Mesendoderm (in vitro differentiated cells): ENCODE results near the gene SHLD1.

Experiments
- DNase-seq: peaks from one replicate; pipeline ENCODE4 v3.0.0; 2013
- H2AK5ac ChIP-seq: 2 replicates; pipeline ENCODE4 v1.6.1; 2013; ENCODE audit warnings: low read length, inconsistent platforms
- H2BK120ac ChIP-seq: 2 replicates; pipeline ENCODE4 v1.6.1; 2013; ENCODE audit warnings: low read depth, mild to moderate bottlenecking, low read length, moderate library complexity, mixed read lengths
- H2BK15ac ChIP-seq: replicated peaks from 2 replicates; pipeline ENCODE4 v1.6.1; 2013; ENCODE audit warnings: low read depth, mild to moderate bottlenecking, moderate library complexity
- H2BK5ac ChIP-seq: 2 replicates; pipeline ENCODE4 v1.6.1; 2013; ENCODE audit warnings: low read length, inconsistent platforms
- H3K18ac ChIP-seq: 2 replicates; pipeline ENCODE4 v1.6.1; 2013; ENCODE audit warnings: mild to moderate bottlenecking, low read length, mixed read lengths
- H3K23ac ChIP-seq: one replicate; pipeline ENCODE4 v1.6.1; 2013; ENCODE audit warnings: low read length
- H3K27ac ChIP-seq: 2 replicates; pipeline ENCODE4 v1.5.1; 2013; ENCODE audit warnings: low read depth, mild to moderate bottlenecking, inconsistent platforms, low read length, moderate library complexity
- H3K27me3 ChIP-seq: 2 replicates; pipeline ENCODE4 v1.6.1; 2013; ENCODE audit warnings: low read length, control low read depth, mild to moderate bottlenecking, inconsistent platforms; ENCODE audit not compliant: insufficient read depth, poor library complexity
- H3K36me3 ChIP-seq: 2 replicates; pipeline ENCODE4 v1.6.1; 2013; ENCODE audit warnings: low read length, inconsistent platforms; ENCODE audit not compliant: control insufficient read depth, insufficient read depth
- H3K4ac ChIP-seq: one replicate; pipeline ENCODE4 v1.6.1; 2013; ENCODE audit warnings: low read depth, mild to moderate bottlenecking, low read length, moderate library complexity
- H3K4me1 ChIP-seq: 2 replicates; pipeline ENCODE4 v1.6.1; 2013; ENCODE audit warnings: low read depth, low read length, inconsistent platforms; ENCODE audit not compliant: control insufficient read depth
- H3K4me2 ChIP-seq: 2 replicates; pipeline ENCODE4 v1.6.1; 2013; ENCODE audit warnings: low read length
- H3K4me3 ChIP-seq: 2 replicates; pipeline ENCODE4 v1.5.1; 2013; ENCODE audit warnings: mild to moderate bottlenecking, low read length
- H3K56ac ChIP-seq: one replicate; pipeline ENCODE4 v1.6.1; 2013; ENCODE audit warnings: low read length
- H3K79me1 ChIP-seq: 2 replicates; pipeline ENCODE4 v1.6.1; 2013; ENCODE audit warnings: low read length, inconsistent platforms
- H3K79me2 ChIP-seq: 2 replicates; pipeline ENCODE4 v1.6.1; 2013; ENCODE audit warnings: mild to moderate bottlenecking, low read length; ENCODE audit not compliant: control insufficient read depth, insufficient read depth
- H3K9ac ChIP-seq: 2 replicates; pipeline ENCODE4 v1.6.1; 2013; ENCODE audit warnings: low read length, inconsistent platforms
- H4K5ac ChIP-seq: one replicate; pipeline ENCODE4 v1.6.1; 2013; ENCODE audit warnings: low read length
- H4K8ac ChIP-seq: one replicate; pipeline ENCODE4 v1.6.1; 2013; ENCODE audit warnings: low read depth, mild to moderate bottlenecking, control low read depth, low read length, moderate library complexity
- WGBS: extraction: QIAGEN DNeasy Blood & Tissue Kit; methylation state at CpG from one replicate; pipeline ENCODE4 v1.1.7; 2013; ENCODE audit warnings: low lambda C conversion rate, missing lambda C conversion rate; ENCODE audit not compliant: insufficient coverage; ENCODE audit errors: extremely low coverage; 5-methylcytosine and 5-hydroxymethylcytosine counted together

SHLD1 gene

DNA sequence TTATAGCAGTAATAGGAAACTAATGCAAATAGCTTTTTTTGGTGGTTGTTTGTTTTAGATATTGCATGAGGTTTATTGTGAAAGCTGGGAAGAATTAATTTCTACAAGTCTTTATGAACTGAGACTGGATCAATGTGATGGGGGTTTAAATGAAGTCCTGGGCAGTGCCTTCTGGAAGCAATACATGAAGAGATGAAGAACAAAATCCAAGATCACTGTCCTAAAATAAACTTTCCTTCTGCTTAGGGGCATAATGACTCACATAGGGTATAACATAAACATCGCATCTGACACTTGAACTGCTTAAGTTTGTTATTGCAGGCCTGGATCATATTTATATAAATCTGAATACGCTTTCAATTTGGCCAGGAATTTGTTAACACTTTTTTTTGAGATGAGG is 20.9 kb upstream of the SHLD1 start:
- Histone ChIP-seq H3K79me2 (no peaks in the 10 kb centered on the region), H3K9ac (no peak overlapping the region), H3K4me3 (no peak overlapping the region), H3K36me3 (no peaks in the 10 kb centered on the region), H3K23ac (no peak overlapping the region), H3K56ac (no peak overlapping the region), H4K8ac (no peak overlapping the region), H3K4me1 (no peaks in the 10 kb centered on the region), H2BK15ac (no peak overlapping the region), H2AK5ac (no peak overlapping the region), H3K18ac (no peak overlapping the region), H3K4me2 (no peak overlapping the region), H3K27me3 (no peaks in the 10 kb centered on the region), H3K79me1 (no peaks in the 10 kb centered on the region), H2BK120ac (no peak overlapping the region), H4K5ac (no peak overlapping the region), H3K27ac (no peak overlapping the region), H2BK5ac (no peak overlapping the region), H3K4ac (no peak overlapping the region)
- WGBS: no CpG with 5 or more reads among the region's 2 CpGs
- DNase-seq: no peak

GRCh38 chr20:5730131-5730530 is 20.1 kb upstream of the SHLD1 start:
- no peaks in the 10 kb centered on the region for H3K27me3 ChIP-seq
- no peak overlapping the region for H3K56ac ChIP-seq
- no peaks in the 10 kb centered on the region for H3K79me2 ChIP-seq
- H3K4me3 ChIP-seq: no peak overlapping the region
- no peaks in the 10 kb centered on the region for H3K36me3 ChIP-seq
- no peak overlapping the region for H3K9ac ChIP-seq
- no peaks in the 10 kb centered on the region for H3K4me1 ChIP-seq
- H2BK15ac ChIP-seq: no peak overlapping the region
- no peak overlapping the region for H3K23ac ChIP-seq
- H2BK5ac ChIP-seq: no peak overlapping the region
- no peak overlapping the region for H4K5ac ChIP-seq
- no peak overlapping the region for H2AK5ac ChIP-seq
- WGBS: no CpG with 5 or more reads among the region's 2 CpGs
- H4K8ac ChIP-seq: no peak overlapping the region
- H2BK120ac ChIP-seq: no peak overlapping the region
- no peak overlapping the region for H3K18ac ChIP-seq
- no peak overlapping the region for H3K4me2 ChIP-seq
- no peaks in the 10 kb centered on the region for H3K79me1 ChIP-seq
- DNase-seq: no peak
- no peak overlapping the region for H3K27ac ChIP-seq
- no peak overlapping the region for H3K4ac ChIP-seq

GRCh38 chr20:5731753-5732366 is 18.3 kb upstream of the SHLD1 start:
- no peak overlapping the region for H2BK120ac ChIP-seq
- H3K18ac ChIP-seq: no peak overlapping the region
- no peaks in the 10 kb centered on the region for H3K4me1 ChIP-seq
- WGBS: no CpG with 5 or more reads among the region's 6 CpGs
- H3K4ac ChIP-seq: no peak overlapping the region
- no peak overlapping the region for H3K4me3 ChIP-seq
- H3K27me3 ChIP-seq: no peaks in the 10 kb centered on the region
- H3K56ac ChIP-seq: no peak overlapping the region
- H3K36me3 ChIP-seq: no peaks in the 10 kb centered on the region
- H2AK5ac ChIP-seq: no peak overlapping the region
- H3K9ac ChIP-seq: no peak overlapping the region
- H3K27ac ChIP-seq: no peak overlapping the region
- H3K79me1 ChIP-seq: no peaks in the 10 kb centered on the region
- H4K5ac ChIP-seq: no peak overlapping the region
- no peak overlapping the region for H2BK15ac ChIP-seq
- H3K23ac ChIP-seq: no peak overlapping the region
- DNase-seq: no peak
- H2BK5ac ChIP-seq: no peak overlapping the region
- H4K8ac ChIP-seq: no peak overlapping the region
- no peak overlapping the region for H3K4me2 ChIP-seq
- H3K79me2 ChIP-seq: no peaks in the 10 kb centered on the region

DNA sequence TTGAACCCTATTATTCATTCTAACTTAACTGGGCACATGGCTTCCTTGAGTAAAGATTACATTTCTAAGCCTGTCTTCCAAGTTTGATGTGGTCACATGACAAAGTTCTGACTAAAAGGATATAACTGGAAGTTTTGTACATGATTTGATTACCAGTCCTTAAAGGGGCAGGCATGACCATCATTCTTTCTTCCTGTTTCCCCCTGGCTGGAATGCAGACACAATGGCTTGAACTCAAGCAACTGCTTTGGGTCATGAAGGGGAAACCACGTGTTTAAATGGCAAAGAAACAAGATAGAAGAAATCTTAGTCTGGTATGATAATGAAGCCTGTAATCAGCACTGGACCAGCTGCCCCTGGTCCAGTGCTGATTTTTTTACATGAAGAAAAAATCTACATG is 15.6 kb upstream of the SHLD1 start:
- no peak for DNase-seq
- Histone ChIP-seq H3K4ac (no peak overlapping the region), H3K27me3 (no peaks in the 10 kb centered on the region), H2AK5ac (no peak overlapping the region), H2BK15ac (no peak overlapping the region), H3K79me1 (no peaks in the 10 kb centered on the region), H2BK120ac (no peak overlapping the region), H3K4me3 (no peak overlapping the region), H4K5ac (no peak overlapping the region), H4K8ac (no peak overlapping the region), H3K4me1 (no peaks in the 10 kb centered on the region), H3K27ac (no peak overlapping the region), H3K56ac (no peak overlapping the region), H3K79me2 (no peaks in the 10 kb centered on the region), H3K36me3 (no peaks in the 10 kb centered on the region), H3K18ac (no peak overlapping the region), H3K9ac (no peak overlapping the region), H2BK5ac (no peak overlapping the region), H3K4me2 (no peak overlapping the region), H3K23ac (no peak overlapping the region)
- WGBS: no CpG with 5 or more reads among the region's 1 CpG

GRCh38 chr20:5735845-5736510 is 14.2 kb upstream of the SHLD1 start:
- no CpG with 5 or more reads among the region's 3 CpGs for WGBS
- Histone ChIP-seq H3K23ac (no peak overlapping the region), H4K8ac (no peak overlapping the region), H3K4me3 (no peak overlapping the region), H3K4ac (no peak overlapping the region), H3K18ac (no peak overlapping the region), H3K79me1 (no peaks in the 10 kb centered on the region), H3K56ac (no peak overlapping the region), H3K4me1 (no peaks in the 10 kb centered on the region), H3K27me3 (no peaks in the 10 kb centered on the region), H4K5ac (no peak overlapping the region), H3K9ac (no peak overlapping the region), H3K4me2 (no peak overlapping the region), H2BK120ac (no peak overlapping the region), H2AK5ac (no peak overlapping the region), H3K79me2 (no peaks in the 10 kb centered on the region), H2BK5ac (no peak overlapping the region), H3K36me3 (no peaks in the 10 kb centered on the region), H3K27ac (no peak overlapping the region), H2BK15ac (no peak overlapping the region)
- DNase-seq: no peak

DNA sequence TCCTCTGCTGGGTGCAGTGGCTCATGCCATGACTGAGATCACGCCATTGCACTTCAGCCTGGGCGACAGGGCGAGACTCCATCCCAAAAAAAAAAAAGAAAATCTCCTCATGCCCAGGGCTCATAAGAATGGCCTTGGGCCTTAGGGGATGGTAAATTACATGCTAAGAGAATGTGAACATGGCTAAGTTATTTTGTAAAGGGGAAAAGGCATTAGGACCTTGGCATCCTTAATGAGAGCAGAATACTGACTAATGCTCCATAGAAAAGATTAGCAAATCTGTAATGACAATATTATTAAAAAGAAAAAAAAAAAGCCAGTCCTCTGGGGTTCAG is 12.6 kb upstream of the SHLD1 start:
- Histone ChIP-seq H3K79me2 (no peaks in the 10 kb centered on the region), H3K27ac (no peak overlapping the region), H4K5ac (no peak overlapping the region), H3K4me2 (no peak overlapping the region), H2AK5ac (no peak overlapping the region), H3K4me3 (no peak overlapping the region), H3K27me3 (no peaks in the 10 kb centered on the region), H3K36me3 (no peaks in the 10 kb centered on the region), H2BK15ac (no peak overlapping the region), H3K4me1 (no peaks in the 10 kb centered on the region), H3K79me1 (no peaks in the 10 kb centered on the region), H2BK120ac (no peak overlapping the region), H3K4ac (no peak overlapping the region), H3K18ac (no peak overlapping the region), H4K8ac (no peak overlapping the region), H3K9ac (no peak overlapping the region), H3K56ac (no peak overlapping the region), H3K23ac (no peak overlapping the region), H2BK5ac (no peak overlapping the region)
- no CpG with 5 or more reads among the region's 3 CpGs for WGBS
- no peak for DNase-seq
